Nephron progenitor cell (in vitro differentiated cells): ENCODE results near the gene ZNF678.

Source experiments
- DNase-seq: peaks from one replicate; pipeline ENCODE4 v3.0.0; 2021
- H3K27ac Mint-ChIP-seq: 2 replicates; pipeline ENCODE4 v1.8.0; 2021; ENCODE audit warnings: mild to moderate bottlenecking, moderate library complexity, mixed read lengths
- H3K27me3 Mint-ChIP-seq: 2 replicates; pipeline ENCODE4 v1.8.0; 2021; ENCODE audit warnings: mild to moderate bottlenecking, low read depth, mixed read lengths; ENCODE audit not compliant: poor library complexity
- H3K36me3 Mint-ChIP-seq: 2 replicates; pipeline ENCODE4 v1.8.0; 2021; ENCODE audit warnings: low read depth, mixed read lengths
- H3K4me1 Mint-ChIP-seq: 2 replicates; pipeline ENCODE4 v1.8.0; 2021; ENCODE audit warnings: mixed read lengths
- H3K4me3 Mint-ChIP-seq: 2 replicates; pipeline ENCODE4 v1.8.0; 2021; ENCODE audit warnings: mild to moderate bottlenecking, moderate library complexity, mixed read lengths
- H3K9me3 Mint-ChIP-seq: 2 replicates; pipeline ENCODE4 v1.8.0; 2021; ENCODE audit warnings: mild to moderate bottlenecking, moderate library complexity, mixed read lengths
- CTCF ChIP-seq: fragments of 200-600 bp; sonication (generic); IDR thresholded peaks from 2 replicates; pipeline ENCODE4 v1.5.0; 2021; ENCODE audit warnings: antibody characterized with exemption

Gene ZNF678

GRCh38 chr1:227654858-227655752 lies 91.7 kb downstream of the ZNF678 start:
- DNase-seq = no peak
- Mint-ChIP-seq H3K9me3 (peaks cover 96% of the 10 kb centered on the region), H3K4me1 (no peaks in the 10 kb centered on the region), H3K4me3 (no peak overlapping the region), H3K27me3 (peaks cover 5% of the 10 kb centered on the region), H3K27ac (no peak overlapping the region), H3K36me3 (peaks cover 96% of the 10 kb centered on the region)
- TF ChIP-seq CTCF = no peak

- no peak overlapping the region for H3K27ac Mint-ChIP-seq
- H3K4me3 Mint-ChIP-seq = no peak overlapping the region
- peaks cover 96% of the 10 kb centered on the region for H3K36me3 Mint-ChIP-seq
- no peak for TF ChIP-seq CTCF
- peaks cover 98% of the 10 kb centered on the region for H3K9me3 Mint-ChIP-seq
- no peaks in the 10 kb centered on the region for H3K4me1 Mint-ChIP-seq
- H3K27me3 Mint-ChIP-seq = no peaks in the 10 kb centered on the region
- no peak for DNase-seq
Measured at GRCh38 chr1:227661495-227661894, 98.1 kb downstream of the ZNF678 start.

GRCh38 chr1:227662933-227663332 lies 99.6 kb downstream of the ZNF678 start:
- peaks cover 98% of the 10 kb centered on the region for H3K9me3 Mint-ChIP-seq
- no peak for TF ChIP-seq CTCF
- no peaks in the 10 kb centered on the region for H3K27me3 Mint-ChIP-seq
- peaks cover 92% of the 10 kb centered on the region for H3K36me3 Mint-ChIP-seq
- no peak overlapping the region for H3K4me3 Mint-ChIP-seq
- H3K4me1 Mint-ChIP-seq = no peaks in the 10 kb centered on the region
- DNase-seq = no peak
- H3K27ac Mint-ChIP-seq = no peak overlapping the region

- DNase-seq = no peak
- Mint-ChIP-seq H3K9me3 (peaks cover 98% of the 10 kb centered on the region), H3K4me3 (no peak overlapping the region), H3K36me3 (peaks cover 66% of the 10 kb centered on the region), H3K4me1 (no peaks in the 10 kb centered on the region), H3K27me3 (no peaks in the 10 kb centered on the region), H3K27ac (no peak overlapping the region)
- no peak for TF ChIP-seq CTCF
Measured at GRCh38 chr1:227666286-227666685, 102.9 kb downstream of the ZNF678 start.

- peaks cover 79% of the 10 kb centered on the region for H3K9me3 Mint-ChIP-seq
- H3K36me3 Mint-ChIP-seq = peaks cover 5% of the 10 kb centered on the region
- no peak for TF ChIP-seq CTCF
- H3K4me1 Mint-ChIP-seq = no peaks in the 10 kb centered on the region
- DNase-seq = no peak
- peaks cover 14% of the 10 kb centered on the region for H3K27me3 Mint-ChIP-seq
- H3K27ac Mint-ChIP-seq = no peak overlapping the region
- no peak overlapping the region for H3K4me3 Mint-ChIP-seq
Measured at GRCh38 chr1:227673441-227673840, 110.1 kb downstream of the ZNF678 start.

GRCh38 chr1:227685807-227686206 lies 122.5 kb downstream of the ZNF678 start:
- Mint-ChIP-seq H3K27ac (peak overlapping the region; percentile 55), H3K9me3 (peaks cover 75% of the 10 kb centered on the region), H3K4me3 (no peak overlapping the region), H3K36me3 (no peaks in the 10 kb centered on the region), H3K4me1 (no peaks in the 10 kb centered on the region), H3K27me3 (peaks cover 7% of the 10 kb centered on the region)
- DNase-seq = no peak
- TF ChIP-seq CTCF = no peak
